Bronchial epithelial cell (primary cell): ENCODE measurements around the gene CES3. TPM values are rescaled to one million over a fixed set of nuclear protein-coding genes. Genes with fewer than 3 reads are reported as not detected.
A peak's percentile ranks its signal among the peaks of the same experiment; 100 is the strongest.

Experiments used
- DNase-seq: peaks from one replicate; pipeline ENCODE4 v3.0.0-alpha.2; 2010; ENCODE audit warnings: low read depth
- FAIRE-seq: peaks from 2 replicates; lab custom pipeline; 2011; peaks lifted over from hg19 to GRCh38; lab: Jason Lieb, UNC
- H3K27me3 ChIP-seq: 2 replicates; pipeline ENCODE4 v1.5.1; 2011; ENCODE audit warnings: low read length; ENCODE audit not compliant: control insufficient read depth, insufficient read depth
- H3K36me3 ChIP-seq: 2 replicates; pipeline ENCODE4 v1.5.1; 2011; ENCODE audit warnings: low read length; ENCODE audit not compliant: control insufficient read depth, insufficient read depth
- H3K4me3 ChIP-seq: 2 replicates; pipeline ENCODE4 v1.5.1; 2011; ENCODE audit warnings: mild to moderate bottlenecking, low read depth, low read length, control low read depth
- CTCF ChIP-seq: IDR thresholded peaks from 2 replicates; pipeline ENCODE4 v1.5.1; 2011; ENCODE audit warnings: mild to moderate bottlenecking, moderate library complexity, low read length, control low read depth, inconsistent platforms; ENCODE audit not compliant: insufficient read depth, severe bottlenecking
- total RNA-seq: library from RNA; depleted of rRNA; stranded (reverse); fragments of >200 nt; gene quantifications from 2 replicates; pipeline ENCODE4 v1.2.1, GENCODE V29; 2014

Gene CES3
- total RNA-seq, 1 donor from 2014 or later, result 1.6 TPM

- no peak for TF ChIP-seq CTCF
- no peak for DNase-seq
- FAIRE-seq, result no peak
- Histone ChIP-seq H3K4me3 (peak overlapping the region; percentile 49), H3K27me3 (no peaks in the 10 kb centered on the region), H3K36me3 (no peaks in the 10 kb centered on the region)
These were observed 39.6 kb downstream of the CES3 start for GRCh38 chr16:67000384-67001351.

GRCh38 chr16:67001726-67002125 lies 40.7 kb downstream of the CES3 start:
- peak; percentile 40 for FAIRE-seq

GRCh38 chr16:67006930-67007658 lies 46.0 kb downstream of the CES3 start:
- Histone ChIP-seq H3K36me3 (no peaks in the 10 kb centered on the region), H3K27me3 (no peaks in the 10 kb centered on the region), H3K4me3 (no peak overlapping the region)
- DNase-seq (no peak), FAIRE-seq (no peak)
- TF ChIP-seq CTCF, result no peak

More at GRCh38 chr16:67001726-67002125, 40.7 kb downstream of the CES3 start:
- Histone ChIP-seq H3K27me3 (no peaks in the 10 kb centered on the region), H3K4me3 (no peak overlapping the region), H3K36me3 (no peaks in the 10 kb centered on the region)
- no peak for TF ChIP-seq CTCF
- no peak for DNase-seq

- DNase-seq (no peak), FAIRE-seq (peak; percentile 23)
- H3K27me3 ChIP-seq, result peaks cover 3% of the 10 kb centered on the region
- no peak for TF ChIP-seq CTCF
- H3K4me3 ChIP-seq, result no peak overlapping the region
- no peaks in the 10 kb centered on the region for H3K36me3 ChIP-seq
These were observed 48.1 kb downstream of the CES3 start for GRCh38 chr16:67009158-67009557.

GRCh38 chr16:67011274-67011673 lies 50.2 kb downstream of the CES3 start:
- no peak for FAIRE-seq
- peaks cover 7% of the 10 kb centered on the region for H3K27me3 ChIP-seq
- H3K4me3 ChIP-seq, result no peak overlapping the region
- no peak for DNase-seq
- H3K36me3 ChIP-seq, result no peaks in the 10 kb centered on the region
- TF ChIP-seq CTCF, result no peak
